Measurements from ENCODE around the gene ARHGAP6. TPM values are rescaled to one million over a fixed set of nuclear protein-coding genes. Genes with fewer than 3 reads are reported as not detected.

Gene ARHGAP6
- total RNA-seq, 6 experiments from 2014 or later = 0.51 to 1.0 (median 0.69) TPM

DNA sequence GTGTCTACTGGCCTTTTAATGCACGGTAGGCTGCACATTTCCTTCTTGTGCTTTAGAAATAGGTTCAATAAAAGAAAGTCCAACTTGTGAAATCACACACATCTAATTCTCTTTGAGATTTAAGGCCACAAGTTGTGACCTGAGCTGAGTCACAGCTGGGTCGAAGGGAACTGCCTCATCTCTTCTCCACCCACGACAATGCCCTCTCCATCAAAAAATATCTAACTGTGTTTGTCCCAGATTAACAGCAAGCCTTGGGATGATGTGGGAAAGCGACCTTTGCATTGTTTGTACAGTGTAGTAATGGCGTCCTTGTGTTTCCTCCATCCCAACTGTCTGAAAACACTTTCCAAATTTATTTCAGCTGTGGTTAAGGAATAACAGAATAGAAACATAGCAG, 203.6 kb downstream of the ARHGAP6 start:
- no peak for DNase-seq
- Mint-ChIP-seq H3K27ac (peak overlapping the region; percentile 68), H3K4me3 (peak overlapping the region; percentile 37; the same call in 1 of the 2 replicates), H3K4me1 (ENCODE audit: low read depth) (peaks cover 44% of the 10 kb centered on the region), H3K27me3 (ENCODE audit: insufficient read depth) (0 out of 2 replicates have a peak, but pooled peaks cover 1% of the 10 kb centered on the region), H3K36me3 (ENCODE audit: low read depth) (no peaks in the 10 kb centered on the region), H3K9me3 (no peaks in the 10 kb centered on the region)
- TF ChIP-seq, protein P1, sequence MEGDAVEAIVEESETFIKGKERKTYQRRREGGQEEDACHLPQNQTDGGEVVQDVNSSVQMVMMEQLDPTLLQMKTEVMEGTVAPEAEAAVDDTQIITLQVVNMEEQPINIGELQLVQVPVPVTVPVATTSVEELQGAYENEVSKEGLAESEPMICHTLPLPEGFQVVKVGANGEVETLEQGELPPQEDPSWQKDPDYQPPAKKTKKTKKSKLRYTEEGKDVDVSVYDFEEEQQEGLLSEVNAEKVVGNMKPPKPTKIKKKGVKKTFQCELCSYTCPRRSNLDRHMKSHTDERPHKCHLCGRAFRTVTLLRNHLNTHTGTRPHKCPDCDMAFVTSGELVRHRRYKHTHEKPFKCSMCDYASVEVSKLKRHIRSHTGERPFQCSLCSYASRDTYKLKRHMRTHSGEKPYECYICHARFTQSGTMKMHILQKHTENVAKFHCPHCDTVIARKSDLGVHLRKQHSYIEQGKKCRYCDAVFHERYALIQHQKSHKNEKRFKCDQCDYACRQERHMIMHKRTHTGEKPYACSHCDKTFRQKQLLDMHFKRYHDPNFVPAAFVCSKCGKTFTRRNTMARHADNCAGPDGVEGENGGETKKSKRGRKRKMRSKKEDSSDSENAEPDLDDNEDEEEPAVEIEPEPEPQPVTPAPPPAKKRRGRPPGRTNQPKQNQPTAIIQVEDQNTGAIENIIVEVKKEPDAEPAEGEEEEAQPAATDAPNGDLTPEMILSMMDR (IDR thresholded peaks at IDR 0.05) = no peak

DNA sequence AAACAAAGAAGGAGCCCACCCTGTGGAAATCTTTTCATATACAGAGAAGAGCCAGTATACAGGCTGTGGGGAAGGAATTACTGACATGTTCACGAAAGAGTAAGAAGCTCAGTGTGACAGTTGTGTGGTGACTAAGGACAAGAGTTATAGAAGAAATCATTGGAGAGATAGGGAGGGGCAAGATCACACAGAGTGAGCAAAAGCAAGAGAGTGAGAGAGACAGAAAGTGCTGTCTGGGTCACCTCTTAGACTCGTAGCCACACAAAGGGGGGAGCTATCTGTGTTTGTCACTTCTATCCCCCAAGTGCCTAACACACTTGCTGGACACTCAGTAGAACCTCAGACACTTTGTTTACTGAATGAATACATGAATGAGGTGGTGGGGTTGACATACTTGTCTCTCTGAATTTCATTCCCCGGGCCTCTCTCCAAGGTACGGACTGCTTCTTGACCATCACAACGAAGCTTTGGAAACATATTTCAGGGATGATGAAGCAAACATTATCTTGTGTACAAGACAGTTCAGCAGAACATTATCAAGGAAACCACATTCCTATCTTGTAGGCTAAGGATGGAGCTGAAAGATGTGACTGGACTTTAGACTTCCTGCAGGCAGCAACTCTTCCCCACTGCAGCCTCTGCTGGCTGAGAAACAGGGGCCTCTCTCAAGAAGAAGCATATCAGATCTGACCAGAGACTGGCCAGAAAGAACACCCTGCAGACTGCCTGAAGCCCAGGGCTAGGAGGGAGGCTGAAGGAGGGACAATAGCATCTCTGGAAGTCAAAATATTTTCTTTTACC, 204.3 kb downstream of the ARHGAP6 start:
- H3K27ac Mint-ChIP-seq = peak overlapping the region; percentile 68
- 0 out of 2 replicates have a peak, but pooled peaks cover 1% of the 10 kb centered on the region for H3K27me3 Mint-ChIP-seq (ENCODE audit: insufficient read depth)
- H3K36me3 Mint-ChIP-seq (ENCODE audit: low read depth) = no peaks in the 10 kb centered on the region

DNA sequence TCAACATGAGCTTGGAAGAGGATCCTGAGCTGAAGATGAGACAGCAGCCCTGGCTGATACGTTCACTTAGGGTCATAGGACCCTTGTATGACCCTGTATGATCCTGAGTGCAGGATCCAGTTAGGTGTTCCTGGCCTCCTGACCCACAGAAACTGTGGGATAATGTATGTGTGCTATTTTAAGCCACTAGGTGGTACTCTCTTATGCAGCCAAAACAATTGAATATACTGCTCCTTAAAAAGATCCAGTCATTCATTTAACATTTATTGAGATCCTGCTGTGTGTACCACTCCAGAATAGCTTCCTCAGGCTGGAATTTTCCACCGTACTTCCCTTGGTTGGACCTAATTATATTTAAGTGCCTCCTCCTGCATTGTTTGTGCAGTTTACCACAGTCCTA, 205.4 kb downstream of the ARHGAP6 start:
- no peak for DNase-seq
- Mint-ChIP-seq H3K4me1 (ENCODE audit: low read depth) (peaks cover 32% of the 10 kb centered on the region), H3K27ac (no peak overlapping the region), H3K9me3 (no peaks in the 10 kb centered on the region), H3K27me3 (ENCODE audit: insufficient read depth) (0 out of 2 replicates have a peak, but pooled peaks cover 1% of the 10 kb centered on the region), H3K4me3 (no peak overlapping the region), H3K36me3 (ENCODE audit: low read depth) (no peaks in the 10 kb centered on the region)
- TF ChIP-seq, protein P1 (IDR thresholded peaks at IDR 0.05) = peak; percentile 53; the same call in 1 of the 2 replicates

More for the DNA sequence above, 204.3 kb downstream of the ARHGAP6 start:
- Mint-ChIP-seq H3K4me1 (ENCODE audit: low read depth) (peaks cover 41% of the 10 kb centered on the region), H3K4me3 (peak overlapping the region; percentile 37), H3K9me3 (no peaks in the 10 kb centered on the region)
- peak; percentile 70 for DNase-seq
- TF ChIP-seq, protein P1 (IDR thresholded peaks at IDR 0.05) = no peak

- peaks cover 25% of the 10 kb centered on the region for H3K4me1 Mint-ChIP-seq (ENCODE audit: low read depth)
- no peaks in the 10 kb centered on the region for H3K36me3 Mint-ChIP-seq (ENCODE audit: low read depth)
- TF ChIP-seq, protein P1 (IDR thresholded peaks at IDR 0.05) = no peak
- H3K27ac Mint-ChIP-seq = no peak overlapping the region
- H3K27me3 Mint-ChIP-seq (ENCODE audit: insufficient read depth) = 0 out of 2 replicates have a peak, but pooled peaks cover 1% of the 10 kb centered on the region
- H3K9me3 Mint-ChIP-seq = no peaks in the 10 kb centered on the region
- H3K4me3 Mint-ChIP-seq = no peak overlapping the region
- no peak for DNase-seq
These were observed 207.6 kb downstream of the ARHGAP6 start for GRCh38 chrX:11458170-11458569.

- Mint-ChIP-seq H3K9me3 (no peaks in the 10 kb centered on the region), H3K4me1 (ENCODE audit: low read depth) (peaks cover 10% of the 10 kb centered on the region), H3K27me3 (ENCODE audit: insufficient read depth) (no peaks in the 10 kb centered on the region; the same call in 1 of the 2 replicates), H3K4me3 (no peak overlapping the region), H3K36me3 (ENCODE audit: low read depth) (no peaks in the 10 kb centered on the region), H3K27ac (no peak overlapping the region)
- no peak for DNase-seq
- TF ChIP-seq, protein P1 (IDR thresholded peaks at IDR 0.05) = no peak
These were observed 214.6 kb downstream of the ARHGAP6 start for GRCh38 chrX:11451151-11451550.

Data from HFFc6 (cell line).